ENCODE measurements around the gene DHRS13. TPM values are rescaled to one million over a fixed set of nuclear protein-coding genes. Genes with fewer than 3 reads are reported as not detected.

Gene DHRS13
- total and polyA plus RNA-seq, 3 donors from 2014 or later: 8.7 to 18.6 (median 14.9) TPM

DNA sequence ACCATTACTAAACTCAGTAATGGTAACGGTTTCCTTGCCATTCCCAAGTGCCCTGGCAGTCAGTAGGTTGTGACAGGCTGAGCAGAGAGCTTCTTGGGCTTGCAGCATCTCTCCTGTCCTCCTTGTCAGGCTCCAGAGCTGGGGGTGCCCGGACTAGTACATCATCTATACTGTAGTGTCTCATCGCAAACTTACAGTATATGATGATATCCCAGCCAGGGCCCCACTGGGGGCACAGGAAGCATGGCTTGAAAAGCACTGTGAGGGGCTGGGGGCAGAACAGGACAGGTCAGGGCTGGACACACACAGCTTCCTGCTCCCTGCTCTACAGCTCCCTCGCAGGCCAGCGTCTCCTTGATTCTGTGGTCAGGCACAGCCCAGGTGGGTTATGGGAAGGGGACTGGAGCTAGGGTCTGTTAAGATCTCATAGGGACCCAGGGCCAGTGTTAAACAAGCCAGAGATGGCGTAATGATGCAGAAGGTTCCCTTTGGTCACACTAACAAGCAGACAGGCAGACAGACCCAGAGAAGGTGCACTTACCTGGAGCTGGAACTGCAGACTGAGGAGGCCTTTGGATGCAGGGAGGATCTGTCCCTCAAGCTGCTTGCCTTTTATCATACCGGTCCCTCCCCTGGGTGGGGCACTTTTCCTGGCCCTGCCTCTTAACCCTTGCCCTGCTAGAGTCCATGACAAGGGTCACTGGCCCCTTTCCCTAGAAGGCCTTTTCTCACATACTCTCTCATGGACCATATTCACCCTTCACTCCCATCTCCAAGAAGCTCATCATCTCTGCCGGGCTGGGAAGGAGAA is 41.3 kb downstream of the DHRS13 start:
- no peak for DNase-seq
- Histone ChIP-seq H3K4me3 (no peak overlapping the region), H3K36me3 (ENCODE audit: low read depth, missing control alignments) (no peaks in the 10 kb centered on the region), H3K9me3 (no peaks in the 10 kb centered on the region), H3K27me3 (no peaks in the 10 kb centered on the region), H3K4me1 (no peaks in the 10 kb centered on the region), H3K27ac (no peak overlapping the region)
- WGBS, 2 donors: 66 to 70% methylated on average over 8 of the region's 8 CpGs
- TF ChIP-seq, protein P1, sequence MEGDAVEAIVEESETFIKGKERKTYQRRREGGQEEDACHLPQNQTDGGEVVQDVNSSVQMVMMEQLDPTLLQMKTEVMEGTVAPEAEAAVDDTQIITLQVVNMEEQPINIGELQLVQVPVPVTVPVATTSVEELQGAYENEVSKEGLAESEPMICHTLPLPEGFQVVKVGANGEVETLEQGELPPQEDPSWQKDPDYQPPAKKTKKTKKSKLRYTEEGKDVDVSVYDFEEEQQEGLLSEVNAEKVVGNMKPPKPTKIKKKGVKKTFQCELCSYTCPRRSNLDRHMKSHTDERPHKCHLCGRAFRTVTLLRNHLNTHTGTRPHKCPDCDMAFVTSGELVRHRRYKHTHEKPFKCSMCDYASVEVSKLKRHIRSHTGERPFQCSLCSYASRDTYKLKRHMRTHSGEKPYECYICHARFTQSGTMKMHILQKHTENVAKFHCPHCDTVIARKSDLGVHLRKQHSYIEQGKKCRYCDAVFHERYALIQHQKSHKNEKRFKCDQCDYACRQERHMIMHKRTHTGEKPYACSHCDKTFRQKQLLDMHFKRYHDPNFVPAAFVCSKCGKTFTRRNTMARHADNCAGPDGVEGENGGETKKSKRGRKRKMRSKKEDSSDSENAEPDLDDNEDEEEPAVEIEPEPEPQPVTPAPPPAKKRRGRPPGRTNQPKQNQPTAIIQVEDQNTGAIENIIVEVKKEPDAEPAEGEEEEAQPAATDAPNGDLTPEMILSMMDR (IDR thresholded peaks at IDR 0.05): no peak
- TF ChIP-seq POLR2A (IDR thresholded peaks at IDR 0.05): no peak
- intact Hi-C loops (cut with DNase I; ENCODE audit: low total_unique reads): no loop called here

DNA sequence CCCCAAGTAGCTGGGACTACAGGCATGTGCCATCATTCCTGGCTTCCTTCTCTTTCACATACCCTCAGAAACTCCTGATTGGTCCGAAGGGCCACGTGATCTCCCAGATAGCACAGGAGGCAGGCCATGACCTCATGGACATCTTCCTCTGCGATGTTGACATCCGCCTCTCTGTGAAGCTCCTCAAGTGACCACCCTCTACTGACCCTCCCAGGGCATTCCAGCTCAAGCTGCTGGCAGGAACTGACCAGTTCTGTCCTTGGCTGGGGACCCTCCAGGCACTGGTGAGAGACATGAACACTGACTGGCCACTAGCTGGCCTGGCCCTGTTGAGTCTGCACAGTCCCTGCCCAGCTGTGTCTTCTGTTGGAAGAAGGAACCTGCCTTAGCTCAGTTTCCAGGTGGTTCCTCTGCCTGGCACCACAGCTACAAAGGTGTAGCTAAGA is 42.5 kb downstream of the DHRS13 start:
- no peaks in the 10 kb centered on the region for H3K36me3 ChIP-seq (ENCODE audit: low read depth, missing control alignments)
- intact Hi-C loops (cut with DNase I; ENCODE audit: low total_unique reads): no loop called here
- H3K4me1 ChIP-seq: peaks cover 4% of the 10 kb centered on the region
- TF ChIP-seq, protein P1 (IDR thresholded peaks at IDR 0.05): no peak
- TF ChIP-seq POLR2A (IDR thresholded peaks at IDR 0.05): no peak
- no peaks in the 10 kb centered on the region for H3K27me3 ChIP-seq
- no peak for DNase-seq
- H3K27ac ChIP-seq: no peak overlapping the region
- 93% methylated on average over 3 to 4 of the region's 4 CpGs for whole genome bisulfite sequencing, 2 donors
- no peaks in the 10 kb centered on the region for H3K9me3 ChIP-seq
- no peak overlapping the region for H3K4me3 ChIP-seq

DNA sequence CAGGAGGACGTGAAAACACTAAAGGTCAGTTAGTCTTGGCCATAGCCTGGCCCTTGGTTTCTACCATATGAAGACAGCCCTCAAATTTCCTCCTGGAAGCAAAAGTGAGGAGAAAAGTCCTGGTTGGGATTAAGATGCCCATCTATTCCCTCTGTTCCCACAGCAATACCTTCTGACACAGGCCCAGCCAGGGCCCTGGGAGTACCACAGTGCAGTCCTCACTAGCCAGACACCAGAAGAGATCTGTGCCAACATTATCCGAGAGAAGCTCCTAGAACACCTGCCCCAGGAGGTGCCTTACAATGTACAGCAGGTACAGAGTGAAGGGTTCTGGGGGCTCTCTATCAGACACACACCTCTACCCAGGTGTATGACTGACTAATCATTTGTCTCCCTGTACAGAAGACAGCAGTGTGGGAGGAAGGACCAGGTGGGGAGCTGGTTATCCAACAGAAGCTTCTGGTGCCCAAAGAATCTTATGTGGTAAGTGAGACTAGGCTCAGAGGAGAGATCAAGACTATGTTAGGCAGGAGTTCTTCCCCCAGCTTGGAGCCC is 44.0 kb downstream of the DHRS13 start:
- Histone ChIP-seq H3K27me3 (no peaks in the 10 kb centered on the region), H3K9me3 (no peaks in the 10 kb centered on the region), H3K4me3 (no peak overlapping the region), H3K27ac (no peak overlapping the region), H3K36me3 (ENCODE audit: low read depth, missing control alignments) (no peaks in the 10 kb centered on the region), H3K4me1 (peaks cover 5% of the 10 kb centered on the region)
- no peak for DNase-seq
- intact Hi-C loops (cut with DNase I; ENCODE audit: low total_unique reads): no loop called here
- WGBS, 2 donors: 48 to 88% methylated on average over 1 to 2 of the region's 2 CpGs
- TF ChIP-seq, protein P1 (IDR thresholded peaks at IDR 0.05): no peak

DNA sequence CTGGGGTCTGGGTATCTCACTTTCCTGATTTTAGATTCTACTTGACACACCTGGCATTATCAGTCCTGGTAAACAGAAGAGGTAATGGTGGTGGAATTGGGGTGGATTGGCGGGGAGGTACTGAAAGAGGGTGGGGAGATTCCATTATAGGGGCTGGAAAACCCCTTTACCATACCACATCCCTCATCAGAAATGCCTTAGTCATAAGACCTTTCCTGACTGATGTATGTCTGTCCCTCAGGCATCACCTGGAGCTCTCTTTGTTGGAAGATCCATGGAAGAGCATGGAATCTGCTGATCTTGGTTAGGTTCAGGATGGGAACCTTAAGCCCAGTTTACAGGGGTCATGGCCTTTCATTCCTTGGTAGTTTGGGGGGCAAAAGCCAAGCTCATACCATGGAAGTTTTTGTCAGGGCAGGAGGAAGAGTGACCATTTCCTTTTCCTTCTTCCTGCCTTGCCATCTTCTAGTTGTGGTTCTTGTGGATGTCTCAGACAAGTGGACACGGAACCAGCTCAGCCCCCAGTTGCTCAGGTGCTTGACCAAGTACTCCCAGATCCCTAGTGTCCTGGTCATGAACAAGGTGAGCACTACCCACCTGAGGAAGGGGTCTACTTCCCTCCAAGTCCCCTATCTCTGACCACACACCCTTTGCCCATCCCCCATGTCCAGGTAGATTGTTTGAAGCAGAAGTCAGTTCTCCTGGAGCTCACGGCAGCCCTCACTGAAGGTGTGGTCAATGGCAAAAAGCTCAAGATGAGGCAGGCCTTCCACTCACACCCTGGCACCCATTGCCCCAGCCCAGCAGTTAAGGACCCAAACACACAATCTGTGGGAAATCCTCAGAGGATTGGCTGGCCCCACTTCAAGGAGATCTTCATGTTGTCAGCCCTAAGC is 44.7 kb downstream of the DHRS13 start:
- TF ChIP-seq POLR2A (IDR thresholded peaks at IDR 0.05): no peak
- TF ChIP-seq, protein P1 (IDR thresholded peaks at IDR 0.05): no peak
- intact Hi-C loops (cut with DNase I; ENCODE audit: low total_unique reads): no loop called here

More for the DNA sequence above, 44.7 kb downstream of the DHRS13 start:
- Histone ChIP-seq H3K27me3 (no peaks in the 10 kb centered on the region), H3K9me3 (no peaks in the 10 kb centered on the region), H3K4me1 (peaks cover 5% of the 10 kb centered on the region), H3K27ac (no peak overlapping the region), H3K36me3 (ENCODE audit: low read depth, missing control alignments) (no peaks in the 10 kb centered on the region), H3K4me3 (no peak overlapping the region)
- no peak for DNase-seq
- 96 to 100% methylated on average over 3 of the region's 3 CpGs for WGBS, 2 donors

Measured in testis (tissue), 3 donors.